Choroid plexus epithelial cell (primary cell): ENCODE measurements around the gene ANKRD40.
A peak's percentile ranks its signal among the peaks of the same experiment; 100 is the strongest.
"Not testable (repeated sequence)": the region's sequence is repeated elsewhere in the genome, so short reads cannot be mapped to it uniquely, and the experiment has no call there.

Source experiments
- DNase-seq: peaks from one replicate; pipeline ENCODE4 v3.0.0-alpha.2; 2010; ENCODE audit warnings: low read depth
- H3K4me3 ChIP-seq: 2 replicates; pipeline ENCODE4 v1.5.1; 2011; ENCODE audit warnings: low read depth, mild to moderate bottlenecking, control low read depth, low read length, moderate library complexity
- TF ChIP-seq, protein P1 (sequence below): conservative IDR thresholded peaks from 2 replicates; pipeline ENCODE4 v1.5.1; 2011; ENCODE audit warnings: low read depth, mild to moderate bottlenecking, control low read depth, inconsistent platforms, low read length, moderate library complexity

ANKRD40 gene

DNA sequence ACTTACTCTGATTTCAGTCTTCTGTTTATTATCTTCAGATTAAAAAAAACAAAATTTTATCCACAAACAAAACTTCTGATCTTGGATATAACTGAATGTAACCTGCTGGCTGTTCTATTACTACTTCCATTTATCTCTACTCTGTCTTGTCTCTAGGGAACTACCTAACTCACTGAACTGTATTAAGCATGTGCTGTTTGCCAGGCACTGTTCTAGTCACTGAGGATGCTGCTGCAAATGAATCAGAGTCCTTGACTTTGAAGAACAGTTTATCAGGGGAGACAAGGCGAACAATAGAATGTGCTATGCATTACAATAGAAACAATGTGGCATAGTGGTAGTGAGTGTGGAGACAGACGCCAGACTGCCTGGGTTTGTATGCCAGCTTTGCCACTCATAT is 2.3 kb upstream of the ANKRD40 start:
- TF ChIP-seq, protein P1, sequence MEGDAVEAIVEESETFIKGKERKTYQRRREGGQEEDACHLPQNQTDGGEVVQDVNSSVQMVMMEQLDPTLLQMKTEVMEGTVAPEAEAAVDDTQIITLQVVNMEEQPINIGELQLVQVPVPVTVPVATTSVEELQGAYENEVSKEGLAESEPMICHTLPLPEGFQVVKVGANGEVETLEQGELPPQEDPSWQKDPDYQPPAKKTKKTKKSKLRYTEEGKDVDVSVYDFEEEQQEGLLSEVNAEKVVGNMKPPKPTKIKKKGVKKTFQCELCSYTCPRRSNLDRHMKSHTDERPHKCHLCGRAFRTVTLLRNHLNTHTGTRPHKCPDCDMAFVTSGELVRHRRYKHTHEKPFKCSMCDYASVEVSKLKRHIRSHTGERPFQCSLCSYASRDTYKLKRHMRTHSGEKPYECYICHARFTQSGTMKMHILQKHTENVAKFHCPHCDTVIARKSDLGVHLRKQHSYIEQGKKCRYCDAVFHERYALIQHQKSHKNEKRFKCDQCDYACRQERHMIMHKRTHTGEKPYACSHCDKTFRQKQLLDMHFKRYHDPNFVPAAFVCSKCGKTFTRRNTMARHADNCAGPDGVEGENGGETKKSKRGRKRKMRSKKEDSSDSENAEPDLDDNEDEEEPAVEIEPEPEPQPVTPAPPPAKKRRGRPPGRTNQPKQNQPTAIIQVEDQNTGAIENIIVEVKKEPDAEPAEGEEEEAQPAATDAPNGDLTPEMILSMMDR: no peak
- no peak for DNase-seq
- H3K4me3 ChIP-seq: no peak overlapping the region

DNA sequence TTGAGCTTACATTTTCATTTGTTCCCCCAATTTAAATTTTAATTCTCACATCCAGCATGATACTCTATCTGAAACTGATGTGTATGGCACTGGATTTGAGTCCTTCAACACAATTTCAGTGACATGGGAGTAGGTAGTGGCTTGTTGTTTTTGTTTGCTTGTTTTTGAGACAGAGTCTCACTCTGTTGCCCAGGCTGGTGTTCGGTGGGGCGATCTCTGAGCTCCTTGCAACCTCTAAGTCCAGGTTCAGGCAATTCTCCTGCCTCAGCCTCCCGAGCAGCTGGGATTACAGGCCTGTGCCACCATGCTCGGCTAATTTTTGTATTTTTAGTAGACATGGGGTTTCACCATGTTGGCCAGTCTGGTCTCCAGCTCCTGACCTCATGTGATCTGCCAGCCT is 1.3 kb upstream of the ANKRD40 start:
- H3K4me3 ChIP-seq: not testable (repeated sequence)

DNA sequence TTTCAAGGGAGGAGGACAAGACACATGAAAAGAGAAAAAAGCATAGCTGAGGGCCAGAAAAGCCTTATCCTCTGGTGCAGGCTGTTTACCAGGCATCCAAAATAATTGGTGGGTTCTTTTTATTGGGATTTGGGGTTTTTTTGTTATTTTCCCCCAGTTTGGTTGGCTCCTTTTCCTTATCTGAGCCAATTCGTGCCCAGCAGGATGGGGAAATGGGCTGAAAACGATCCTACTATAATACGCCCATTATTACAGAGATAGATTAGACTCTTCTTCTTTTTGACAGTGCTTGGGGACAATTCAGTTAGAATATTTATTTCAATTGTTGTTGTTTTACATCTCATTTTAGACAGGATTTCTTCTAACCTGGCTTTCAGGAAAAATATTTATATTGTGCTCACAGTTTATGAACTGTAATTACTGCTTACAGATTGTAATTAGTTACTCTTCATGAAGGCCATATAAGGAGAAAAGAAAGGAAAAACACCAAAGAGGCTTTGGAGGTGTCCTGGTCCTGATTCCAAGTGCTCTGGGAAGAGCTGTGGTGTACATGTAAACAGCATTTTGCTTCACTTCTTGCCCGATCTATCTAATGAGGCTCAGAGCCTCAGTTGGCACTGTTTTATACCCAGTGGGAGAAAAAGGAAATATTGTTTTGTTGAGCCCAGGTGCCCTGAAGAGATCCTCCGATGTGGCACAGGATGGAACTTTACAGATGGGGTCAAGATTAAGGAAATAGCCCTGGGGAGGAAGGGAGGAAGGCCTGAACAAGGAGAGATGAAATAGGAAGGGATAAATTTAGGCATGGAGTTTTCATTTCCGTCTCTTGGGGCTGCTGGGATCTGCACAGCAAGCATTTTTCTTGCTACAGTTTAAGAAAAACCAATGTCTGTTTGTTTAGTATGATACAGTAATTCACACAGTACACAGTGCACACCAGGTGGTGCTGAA is 611 bp upstream of the ANKRD40 start:
- H3K4me3 ChIP-seq: peak overlapping the region; percentile 70
- TF ChIP-seq, protein P1: no peak
- peak; percentile 59 for DNase-seq

More for the DNA sequence above, 1.3 kb upstream of the ANKRD40 start:
- DNase-seq: not testable (repeated sequence)

GRCh38 chr17:50703162-50703561 is 4.6 kb downstream of the ANKRD40 start:
- no peak overlapping the region for H3K4me3 ChIP-seq
- no peak for DNase-seq
- TF ChIP-seq, protein P1: no peak

DNA sequence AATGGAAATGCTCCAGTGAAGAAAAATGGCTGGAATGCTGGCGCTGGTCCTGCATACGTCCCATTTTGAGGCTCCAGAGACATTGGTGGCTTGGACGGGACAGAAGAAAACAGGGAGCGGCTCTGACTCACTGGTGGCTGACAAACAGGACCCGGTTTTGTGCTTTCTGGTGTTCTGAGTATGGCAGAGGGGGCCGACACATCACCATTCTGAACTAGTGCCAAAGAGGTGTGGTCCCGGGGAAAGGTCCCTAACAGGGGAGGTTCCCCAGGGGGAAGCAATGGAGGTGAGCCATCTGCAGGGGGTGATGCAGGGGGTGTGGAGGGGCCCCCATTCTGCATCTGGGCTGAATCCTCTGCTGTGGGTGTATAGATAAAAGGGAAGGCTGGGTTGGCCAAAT is 8.3 kb downstream of the ANKRD40 start:
- DNase-seq: no peak

DNA sequence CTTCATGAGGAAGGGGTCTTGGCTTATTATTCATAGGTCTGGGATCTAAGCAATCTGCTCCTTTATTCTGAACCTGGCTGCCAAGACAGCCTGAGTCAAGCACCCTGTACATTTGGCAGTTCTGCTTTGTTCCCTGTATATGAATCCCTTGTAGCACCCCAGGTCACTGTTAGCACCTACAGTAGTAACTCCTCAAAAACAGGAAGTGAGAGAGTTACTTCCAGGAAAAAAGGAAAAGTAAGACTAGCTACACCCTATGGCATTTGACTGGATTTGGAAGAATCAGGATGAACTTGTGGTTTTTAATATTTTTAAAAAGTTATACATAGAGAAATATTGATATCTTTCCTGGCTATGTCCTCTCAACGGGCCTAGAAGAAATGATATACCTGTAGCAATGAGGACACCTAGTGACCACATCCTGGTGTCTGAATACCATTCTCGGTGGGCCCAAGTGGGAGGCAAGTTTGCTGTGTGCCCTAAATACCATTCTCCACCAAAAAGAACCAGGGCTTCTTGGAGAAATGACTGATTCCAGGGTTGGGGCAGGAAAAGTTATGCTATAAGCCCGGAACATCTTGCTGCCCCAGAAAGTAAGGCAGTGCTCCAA is 9.9 kb downstream of the ANKRD40 start:
- H3K4me3 ChIP-seq: no peak overlapping the region
- TF ChIP-seq, protein P1: no peak
- DNase-seq: no peak

More for the DNA sequence above, 8.3 kb downstream of the ANKRD40 start:
- TF ChIP-seq, protein P1: no peak
- no peak overlapping the region for H3K4me3 ChIP-seq

DNA sequence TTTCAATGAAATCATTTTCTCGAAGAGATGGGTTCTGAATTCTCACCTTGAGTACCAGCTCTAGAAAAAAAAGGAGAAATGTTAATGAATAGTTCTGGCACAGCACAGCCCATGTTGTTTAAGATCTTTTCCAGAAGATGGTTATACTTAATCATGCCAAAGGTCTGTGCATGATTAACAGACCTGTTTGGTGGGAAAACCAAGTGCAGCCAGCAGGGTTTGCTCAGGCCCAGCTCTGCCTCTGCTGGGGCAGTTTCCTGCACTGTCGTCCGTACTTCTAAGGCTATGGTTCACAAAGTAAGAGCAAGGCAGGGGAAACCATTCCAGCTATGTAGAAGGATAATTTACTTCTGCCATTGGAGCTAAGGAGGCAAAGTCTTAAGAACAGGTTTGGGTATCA is 10.7 kb downstream of the ANKRD40 start:
- DNase-seq: no peak
- TF ChIP-seq, protein P1: no peak
- no peak overlapping the region for H3K4me3 ChIP-seq
